ENCODE data around the gene TMEM255B. TPM values are rescaled to one million over a fixed set of nuclear protein-coding genes. Genes with fewer than 3 reads are reported as not detected.

Gene TMEM255B
- total RNA-seq, 1 experiment from 2014 or later: 2.8 TPM

DNA sequence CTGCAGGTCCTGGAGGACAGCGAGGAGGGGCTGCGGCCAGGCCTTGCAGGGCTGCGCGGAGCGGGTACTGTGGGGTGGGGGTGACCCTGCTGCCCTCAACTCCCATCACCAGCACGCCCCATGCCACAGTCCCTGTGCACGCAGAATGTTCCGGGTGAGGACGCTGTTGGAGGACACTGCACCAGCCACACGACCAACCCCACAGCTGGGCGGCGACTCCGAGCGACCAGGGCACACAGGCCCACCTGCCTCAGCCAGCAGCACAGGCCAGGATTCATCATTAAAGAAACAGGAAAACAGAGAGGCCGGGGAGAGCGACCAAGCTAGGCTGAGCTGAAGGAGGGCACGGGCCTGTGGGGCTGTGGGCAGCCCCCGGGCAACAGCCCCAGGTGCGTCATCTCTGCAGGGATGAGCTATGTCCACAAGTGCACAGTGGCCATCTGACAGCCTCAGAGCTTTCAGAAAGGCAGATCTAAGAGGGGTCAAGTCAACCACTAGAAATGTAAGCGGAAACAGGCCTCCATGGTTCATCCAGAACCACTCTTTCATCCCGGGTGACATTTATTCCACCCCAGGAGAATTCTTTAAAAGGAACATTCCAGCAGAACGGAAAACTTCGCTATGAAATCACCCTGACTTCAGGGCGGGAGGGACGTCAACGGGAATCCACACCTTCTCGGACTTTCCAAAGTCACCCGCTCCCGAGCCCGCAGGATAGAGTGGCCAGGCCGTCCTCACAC lies 103.3 kb downstream of the TMEM255B start:
- peak overlapping the region; percentile 61 to 77 for H3K4me3 Mint-ChIP-seq
- peak; percentile 29 for DNase-seq
- no peaks in the 10 kb centered on the region; the same call in 1 of the 2 replicates for H3K79me2 ChIP-seq (ENCODE audit: insufficient read depth, low read length)

More for the DNA sequence above, 103.3 kb downstream of the TMEM255B start:
- Histone ChIP-seq H3T11ph (ENCODE audit: low read length) (no peak overlapping the region), H3K4me1 (ENCODE audit: insufficient read depth, low read length) (peaks cover 14% of the 10 kb centered on the region; the same call in 1 of the 2 replicates), H3K14ac (ENCODE audit: insufficient read depth, low read length) (no peak overlapping the region), H3K9me3 (ENCODE audit: control insufficient read depth, low read depth, low read length) (no peaks in the 10 kb centered on the region), H3K18ac (ENCODE audit: insufficient read length, low read depth, low read length) (no peak overlapping the region), H2BK15ac (ENCODE audit: low read depth, low read length) (no peak overlapping the region), H4K8ac (replicated peaks; ENCODE audit: insufficient read length, low read depth, low read length) (no peak overlapping the region), H4K91ac (ENCODE audit: insufficient read length, low read depth, low read length) (no peak overlapping the region), H3K4ac (ENCODE audit: low read depth, low read length) (no peak overlapping the region), H2BK20ac (ENCODE audit: low read depth, low read length, poor library complexity, severe bottlenecking) (no peak overlapping the region), H3K27ac (ENCODE audit: insufficient read length, low read depth, low read length) (no peak overlapping the region), H2AFZ (ENCODE audit: low read length) (no peak overlapping the region), H3K9ac (ENCODE audit: extremely low read depth, insufficient read length, low read length) (no peak overlapping the region), H3K79me1 (ENCODE audit: insufficient read depth, low read depth, low read length, poor library complexity, severe bottlenecking) (no peaks in the 10 kb centered on the region), H4K20me1 (ENCODE audit: control insufficient read depth, insufficient read depth, insufficient read length) (peaks cover 2% of the 10 kb centered on the region), H4K5ac (ENCODE audit: insufficient read length, low read depth, low read length) (no peak overlapping the region), H3K27me3 (ENCODE audit: insufficient read depth, low read length) (peaks cover 4% of the 10 kb centered on the region; the same call in 1 of the 2 replicates), H2BK12ac (ENCODE audit: insufficient read length, low read depth, low read length) (no peak overlapping the region), H2BK5ac (ENCODE audit: insufficient read length, low read length) (no peak overlapping the region), H3K23ac (ENCODE audit: insufficient read length, low read depth, low read length) (no peak overlapping the region), H3K56ac (ENCODE audit: insufficient read length, low read depth, low read length) (no peak overlapping the region), H3K23me2 (ENCODE audit: insufficient read length, low read depth, low read length, poor library complexity, severe bottlenecking) (peaks cover 7% of the 10 kb centered on the region), H2BK120ac (ENCODE audit: low read depth, low read length, poor library complexity, severe bottlenecking) (no peak overlapping the region), H3K4me2 (ENCODE audit: insufficient read depth, insufficient read length, low read length) (no peak overlapping the region), H2AK5ac (ENCODE audit: insufficient read length, low read length) (no peak overlapping the region)
- H3K4me1 Mint-ChIP-seq: peaks cover 45 to 58% of the 10 kb centered on the region in 2 experiments
- H3K27me3 Mint-ChIP-seq (ENCODE audit: low read depth): peaks cover 42% of the 10 kb centered on the region
- no peak for TF ChIP-seq CTCF (conservative IDR thresholded peaks at IDR 0.05)
- peaks cover 0 to 16% (median 10%) of the 10 kb centered on the region in 3 experiments; a peak in 4 of 7 replicates for H3K36me3 Mint-ChIP-seq (ENCODE audit: insufficient read depth in 1 of 3, low read depth in 3 of 3)
- WGBS (ENCODE audit: extremely low coverage, insufficient read length, low lambda C conversion rate): no CpG with 5 or more reads among the region's 31 CpGs
- peaks cover 0 to 6% of the 10 kb centered on the region in 2 experiments; a peak in 2 of 5 replicates for H3K9me3 Mint-ChIP-seq
- no peak overlapping the region for H3K27ac Mint-ChIP-seq

All from H9 (cell line).